K562 (cell line): Measurements from ENCODE around the gene RPL18A. TPM values are rescaled to one million over a fixed set of nuclear protein-coding genes. Genes with fewer than 3 reads are reported as not detected.

Experiments used
- BRCA1 ChIP-seq, 2 experiments: fragments of 450-650 bp in 1 of 2; sonication (generic) in 1 of 2; formaldehyde crosslinking in 1 of 2; IDR thresholded peaks; 2 replicates each; pipeline versions ENCODE4 v1.5.0 to v1.6.1; 2017 to 2020; ENCODE audit warnings: mild to moderate bottlenecking in 1 of 2, missing genetic modification reagents in 1 of 2
- CCAR2 ChIP-seq: fragments of 200-400 bp; formaldehyde crosslinking; IDR thresholded peaks from 2 replicates; pipeline ENCODE4 v1.6.1; 2017; ENCODE audit warnings: mild to moderate bottlenecking, low read depth, low read length
- CTBP1 ChIP-seq: fragments of 450-650 bp; IDR thresholded peaks from 2 replicates; pipeline ENCODE4 v1.6.1; 2016; ENCODE audit warnings: borderline replicate concordance
- E2F5 ChIP-seq: sonication (generic); formaldehyde crosslinking; IDR thresholded peaks from 2 replicates; pipeline ENCODE4 v1.8.0; 2022; ENCODE audit warnings: mild to moderate bottlenecking, missing genetic modification reagents
- FOXK1 ChIP-seq: sonication (generic); formaldehyde crosslinking; IDR thresholded peaks from 2 replicates; pipeline ENCODE4 v1.8.0; 2022; ENCODE audit warnings: missing genetic modification reagents, mild to moderate bottlenecking, borderline replicate concordance
- KDM2B ChIP-seq: fragments of 250-450 bp; sonication (Bioruptor Pico); IDR thresholded peaks from 2 replicates; pipeline ENCODE4 v1.8.0; 2021; ENCODE audit warnings: mild to moderate bottlenecking, moderate library complexity
- KDM5B ChIP-seq: fragments of 200-600 bp; sonication (generic); IDR thresholded peaks from 2 replicates; pipeline ENCODE4 v1.6.1; 2012; ENCODE audit warnings: low read depth, mild to moderate bottlenecking, moderate library complexity, low read length, control low read depth, inconsistent platforms; ENCODE audit not compliant: insufficient replicate concordance
- MYBL2 ChIP-seq, 2 experiments: fragments of 450-650 bp in 1 of 2; sonication (generic) in 1 of 2; formaldehyde crosslinking in 1 of 2; IDR thresholded peaks; 2 replicates each; pipeline versions ENCODE4 v1.6.1 to v1.8.1; 2017 to 2022; ENCODE audit warnings: borderline replicate concordance in 1 of 2, inconsistent platforms in 1 of 2, low read depth in 1 of 2, mild to moderate bottlenecking in 1 of 2, missing genetic modification reagents in 1 of 2, moderate library complexity in 1 of 2
- RBM17 ChIP-seq: fragments of 200-400 bp; formaldehyde crosslinking; IDR thresholded peaks from 2 replicates; pipeline ENCODE4 v1.6.1; 2017; ENCODE audit warnings: low read depth, mild to moderate bottlenecking, low read length, borderline replicate concordance
- TCF3 ChIP-seq: sonication (generic); formaldehyde crosslinking; IDR thresholded peaks from 2 replicates; pipeline ENCODE4 v1.4.0; 2020; ENCODE audit warnings: mild to moderate bottlenecking, missing genetic modification reagents
- XRCC3 ChIP-seq: fragments of 450-650 bp; IDR thresholded peaks from 2 replicates; pipeline ENCODE4 v1.6.1; 2017; ENCODE audit warnings: mild to moderate bottlenecking, moderate library complexity
- ZBTB2 ChIP-seq: fragments of 450-650 bp; IDR thresholded peaks from 2 replicates; pipeline ENCODE4 v1.6.1; 2016; ENCODE audit warnings: antibody characterized with exemption
- ZKSCAN1 ChIP-seq: fragments of 150-350 bp; IDR thresholded peaks from 2 replicates; pipeline ENCODE4 v1.6.1; 2016; ENCODE audit warnings: low read depth, low read length
- ZMIZ1 ChIP-seq, 2 experiments: fragments of 150-350 bp in 1 of 2; IDR thresholded peaks; 2 replicates each; pipeline ENCODE4 v1.6.1; 2012 to 2016; ENCODE audit warnings: low read depth in 2 of 2, low read length in 2 of 2, mild to moderate bottlenecking in 1 of 2, moderate library complexity in 1 of 2
- ZNF140 ChIP-seq: fragments of 250-450 bp; sonication (Bioruptor Pico); IDR thresholded peaks from 2 replicates; pipeline ENCODE4 v1.8.0; 2021; ENCODE audit warnings: moderate library complexity, mild to moderate bottlenecking, inconsistent platforms
- ZNF75A ChIP-seq: fragments of 450-650 bp; formaldehyde crosslinking; IDR thresholded peaks from 2 replicates; pipeline ENCODE4 v1.4.0; 2020; ENCODE audit warnings: mild to moderate bottlenecking
- polyA plus RNA-seq, 8 experiments: library from polyadenylated mRNA; depleted of rRNA in 4 of 8; stranded (reverse) in 5 of 8; unstranded in 3 of 8; fragments of >200 nt; fragmentation: Nextera tagmentation in 2 of 8; fragmentation: Illumina TruSeq in 1 of 8; extraction: Ambion mirVana in 2 of 8; extraction: Trizol in 1 of 8; gene quantifications; 2 replicates each; pipeline versions ENCODE4 v1.2.1 to v1.2.3, GENCODE V29; 2011 to 2014; ENCODE audit warnings: inconsistent platforms in 1 of 8, missing spikeins in 1 of 8
- total RNA-seq, 7 experiments: library from RNA; depleted of rRNA in 6 of 7; stranded (reverse); fragments of >200 nt in 6 of 7; fragmentation: Illumina TruSeq in 2 of 7; extraction: Trizol in 2 of 7; gene quantifications; 2 replicates each; pipeline versions ENCODE4 v1.2.1 to v1.2.3, GENCODE V29; 2011 to 2021; ENCODE audit warnings: low replicate concordance in 1 of 7
- TF ChIP-seq, protein P1 (sequence below): fragments of 250-450 bp; sonication (Bioruptor Pico); IDR thresholded peaks from 2 replicates; pipeline ENCODE4 v1.8.0; 2022; ENCODE audit warnings: moderate library complexity, mild to moderate bottlenecking, inconsistent platforms

The RPL18A gene
- total and polyA plus RNA-seq, 9 of the 15 experiments (the other 6 are each of a cell fraction or from before 2014, with no cell fraction given), result 626 to 2,882 (median 1,895) TPM

- TF ChIP-seq ZNF75A (no peak), E2F5 (CRISPR knock-in tag) (peak; percentile 72; the same call in 1 of the 2 replicates), MYBL2 (IDR thresholded peaks at IDR 0.05; ENCODE audit: low read depth) (no peak), MYBL2 (CRISPR knock-in tag; IDR thresholded peaks at IDR 0.05; ENCODE audit: borderline replicate concordance) (no peak), CTBP1 (peak; percentile 68; the same call in 1 of the 2 replicates), ZKSCAN1 (no peak), BRCA1 (IDR thresholded peaks at IDR 0.05) (no peak), BRCA1 (CRISPR knock-in tag; IDR thresholded peaks at IDR 0.05) (peak; percentile 80; the same call in 1 of the 2 replicates), ZNF140 (CRISPR knock-in tag) (no peak), ZBTB2 (0 out of 2 replicates have a peak, but pooled peaks have one; percentile 33), XRCC3 (no peak), CCAR2 (no peak), TCF3 (CRISPR knock-in tag) (no peak), FOXK1 (CRISPR knock-in tag) (0 out of 2 replicates have a peak, but pooled peaks have one; percentile 41), ZMIZ1 (IDR thresholded peaks at IDR 0.05; ENCODE audit: low read depth in 2 of 2, low read length in 2 of 2) (no peak), RBM17 (no peak), KDM2B (no peak), KDM5B (peak; percentile 38)
- TF ChIP-seq, protein P1, sequence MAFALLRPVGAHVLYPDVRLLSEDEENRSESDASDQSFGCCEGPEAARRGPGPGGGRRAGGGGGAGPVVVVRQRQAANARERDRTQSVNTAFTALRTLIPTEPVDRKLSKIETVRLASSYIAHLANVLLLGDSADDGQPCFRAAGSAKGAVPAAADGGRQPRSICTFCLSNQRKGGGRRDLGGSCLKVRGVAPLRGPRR (CRISPR knock-in tag), result no peak
Observed at GRCh38 chr19:17865364-17866311, 5.9 kb downstream of the RPL18A start (continued).
